Measurements from ENCODE around the gene DLGAP3. TPM values are rescaled to one million over a fixed set of nuclear protein-coding genes. Genes with fewer than 3 reads are reported as not detected.
"Not testable (repeated sequence)": the region's sequence is repeated elsewhere in the genome, so short reads cannot be mapped to it uniquely, and the experiment has no call there.

DLGAP3 gene
- total RNA-seq, 2 donors from 2014 or later = 1.3 TPM

DNA sequence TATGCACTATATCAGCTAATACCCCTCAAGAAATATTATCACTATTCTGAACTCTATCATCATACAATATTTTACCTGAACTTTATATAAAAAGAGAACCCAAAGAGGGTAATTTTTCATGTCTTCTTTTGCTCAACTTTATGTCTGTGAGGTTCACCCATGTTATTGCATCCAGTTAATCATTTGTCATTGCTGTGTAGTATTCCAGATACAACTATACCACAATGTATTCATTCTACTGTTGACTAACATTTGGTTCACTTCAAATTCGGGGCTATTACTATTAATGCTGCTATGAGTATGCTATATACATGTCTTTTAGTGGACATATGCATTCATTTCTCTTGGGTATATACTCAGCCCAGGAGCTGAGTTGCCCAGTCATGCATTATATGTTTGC, 21.0 kb upstream of the DLGAP3 start:
- H3K4me1 Mint-ChIP-seq = no peaks in the 10 kb centered on the region
- no peaks in the 10 kb centered on the region for H3K9me3 Mint-ChIP-seq
- no peaks in the 10 kb centered on the region for H3K36me3 Mint-ChIP-seq (ENCODE audit: low read depth)
- ATAC-seq (replicated peaks) = no peak
- H3K27me3 Mint-ChIP-seq = peaks cover 6% of the 10 kb centered on the region
- no peak overlapping the region for H3K4me3 Mint-ChIP-seq
- H3K27ac Mint-ChIP-seq = no peak overlapping the region

DNA sequence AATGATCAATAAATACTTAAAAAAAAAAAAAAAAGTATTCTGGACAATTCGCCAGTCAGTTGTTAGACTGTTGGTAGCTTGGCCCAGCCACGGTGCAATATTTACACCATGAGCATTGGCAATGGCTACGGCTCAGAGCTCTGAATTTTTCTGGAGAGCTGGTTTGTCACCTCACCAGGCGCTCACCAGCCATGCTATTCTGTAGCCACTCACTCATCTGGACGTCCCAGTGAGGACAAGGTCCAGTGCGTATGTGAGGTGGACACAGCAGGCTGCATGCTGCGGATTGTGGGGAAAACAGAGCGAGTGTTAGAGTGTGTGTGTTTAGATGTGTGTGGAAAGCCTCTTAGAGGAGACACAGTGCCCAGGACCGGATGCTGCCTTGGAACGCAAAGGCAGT, 19.3 kb upstream of the DLGAP3 start:
- H3K9me3 Mint-ChIP-seq; H3K27ac Mint-ChIP-seq; H3K4me3 Mint-ChIP-seq; ATAC-seq (replicated peaks); H3K4me1 Mint-ChIP-seq; H3K36me3 Mint-ChIP-seq (ENCODE audit: low read depth): not testable (repeated sequence)
- peaks cover 13% of the 10 kb centered on the region for H3K27me3 Mint-ChIP-seq

DNA sequence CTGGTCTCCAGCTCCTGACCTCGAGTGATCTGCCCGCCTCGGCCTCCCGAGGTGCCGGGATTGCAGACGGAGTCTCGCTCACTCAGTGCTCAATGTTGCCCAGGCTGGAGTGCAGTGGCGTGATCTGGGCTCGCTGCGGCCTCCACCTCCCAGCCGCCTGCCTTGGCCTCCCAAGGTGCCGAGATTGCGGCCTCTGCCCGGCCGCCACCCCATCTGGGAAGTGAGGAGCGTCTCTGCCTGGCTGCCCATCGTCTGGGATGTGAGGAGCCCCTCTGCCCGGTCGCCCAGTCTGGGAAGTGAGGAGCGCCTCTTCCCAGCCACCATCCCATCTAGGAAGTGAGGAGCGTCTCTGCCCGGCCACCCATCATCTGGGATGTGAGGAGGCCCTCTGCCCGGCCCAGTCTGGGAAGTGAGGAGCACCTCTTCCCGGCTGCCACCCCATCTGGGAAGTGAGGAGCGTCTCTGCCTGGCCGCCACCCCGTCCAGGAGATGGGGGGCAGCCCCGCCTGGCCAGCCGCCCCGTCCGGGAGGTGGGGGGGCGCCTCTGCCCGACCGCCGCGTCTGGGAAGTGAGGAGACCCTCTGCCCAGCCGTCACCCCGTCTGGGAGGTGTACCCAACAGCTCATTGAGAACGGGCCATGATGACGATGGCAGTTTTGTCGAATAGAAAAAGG, 18.3 kb upstream of the DLGAP3 start:
- ATAC-seq (replicated peaks); H3K36me3 Mint-ChIP-seq (ENCODE audit: low read depth); H3K4me1 Mint-ChIP-seq; H3K9me3 Mint-ChIP-seq; H3K27ac Mint-ChIP-seq; H3K4me3 Mint-ChIP-seq: not testable (repeated sequence)
- peaks cover 13% of the 10 kb centered on the region for H3K27me3 Mint-ChIP-seq

DNA sequence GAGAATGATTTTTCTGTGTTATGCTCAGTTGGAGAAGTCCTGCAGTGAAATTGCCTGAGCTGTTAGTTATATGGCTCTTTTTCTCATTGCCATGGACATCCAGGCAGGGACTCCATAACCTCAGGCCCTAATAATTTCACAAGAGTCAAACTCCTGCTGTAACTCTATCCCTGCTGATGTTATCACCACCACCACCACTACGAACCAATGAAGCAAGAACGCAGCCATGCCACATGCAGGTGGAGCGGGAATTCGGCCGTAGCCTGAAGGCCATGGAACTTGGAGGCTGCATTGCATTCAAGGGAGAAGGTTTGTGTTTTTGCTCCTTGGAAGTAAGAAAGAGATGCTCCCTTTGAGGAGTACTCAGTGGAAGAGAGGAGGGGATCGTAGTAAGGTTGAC, 16.8 kb upstream of the DLGAP3 start:
- H3K4me3 Mint-ChIP-seq = no peak overlapping the region
- H3K27me3 Mint-ChIP-seq = peaks cover 11% of the 10 kb centered on the region
- ATAC-seq (replicated peaks) = no peak
- no peak overlapping the region for H3K27ac Mint-ChIP-seq
- H3K4me1 Mint-ChIP-seq = no peaks in the 10 kb centered on the region
- no peaks in the 10 kb centered on the region for H3K9me3 Mint-ChIP-seq
- H3K36me3 Mint-ChIP-seq (ENCODE audit: low read depth) = no peaks in the 10 kb centered on the region

DNA sequence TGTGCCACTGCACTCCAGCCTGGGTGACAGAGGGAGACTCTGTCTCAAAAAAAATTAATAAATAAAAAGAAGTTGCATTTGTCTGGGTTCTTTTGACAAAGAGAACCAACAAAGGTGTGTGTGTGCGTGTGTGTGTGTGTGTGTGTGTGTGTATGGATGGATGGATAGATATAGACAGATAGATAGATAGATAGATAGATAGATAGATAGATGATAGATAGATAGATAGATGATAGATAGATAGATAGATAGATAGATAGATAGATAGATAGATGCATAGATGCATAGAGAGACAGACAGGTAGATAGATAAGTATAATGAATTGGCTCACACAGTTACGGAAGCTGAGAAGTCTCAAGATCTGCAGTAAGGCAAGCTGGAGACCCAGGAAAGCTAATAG, 12.3 kb upstream of the DLGAP3 start:
- not testable (repeated sequence) for H3K27ac Mint-ChIP-seq; ATAC-seq (replicated peaks); H3K4me1 Mint-ChIP-seq; H3K9me3 Mint-ChIP-seq; H3K4me3 Mint-ChIP-seq; H3K36me3 Mint-ChIP-seq (ENCODE audit: low read depth)
- peaks cover 14% of the 10 kb centered on the region for H3K27me3 Mint-ChIP-seq

DNA sequence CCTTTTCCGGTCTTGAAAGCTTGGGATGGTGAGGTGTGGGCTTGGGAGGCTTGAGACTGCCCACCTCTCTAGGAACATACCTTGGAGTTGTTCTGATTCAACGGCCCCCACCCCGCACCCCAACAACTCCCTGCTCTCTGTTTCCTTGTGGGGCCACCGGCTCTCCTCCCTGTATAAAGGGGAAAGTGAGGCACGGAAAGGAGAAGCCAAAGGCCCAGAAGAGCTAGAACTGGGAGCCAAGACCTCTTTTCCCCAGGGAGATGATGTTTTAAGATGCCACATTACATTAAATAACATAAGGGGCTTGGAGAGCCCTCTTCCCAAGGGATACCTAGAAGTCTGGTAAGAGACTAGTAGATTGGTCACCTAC, 1.2 kb upstream of the DLGAP3 start:
- no peak for ATAC-seq (replicated peaks)
- peaks cover 7% of the 10 kb centered on the region for H3K4me1 Mint-ChIP-seq
- H3K27ac Mint-ChIP-seq = no peak overlapping the region
- H3K27me3 Mint-ChIP-seq = peaks cover 28% of the 10 kb centered on the region
- H3K9me3 Mint-ChIP-seq = no peaks in the 10 kb centered on the region
- H3K4me3 Mint-ChIP-seq = peak overlapping the region; percentile 26
- no peaks in the 10 kb centered on the region for H3K36me3 Mint-ChIP-seq (ENCODE audit: low read depth)

DNA sequence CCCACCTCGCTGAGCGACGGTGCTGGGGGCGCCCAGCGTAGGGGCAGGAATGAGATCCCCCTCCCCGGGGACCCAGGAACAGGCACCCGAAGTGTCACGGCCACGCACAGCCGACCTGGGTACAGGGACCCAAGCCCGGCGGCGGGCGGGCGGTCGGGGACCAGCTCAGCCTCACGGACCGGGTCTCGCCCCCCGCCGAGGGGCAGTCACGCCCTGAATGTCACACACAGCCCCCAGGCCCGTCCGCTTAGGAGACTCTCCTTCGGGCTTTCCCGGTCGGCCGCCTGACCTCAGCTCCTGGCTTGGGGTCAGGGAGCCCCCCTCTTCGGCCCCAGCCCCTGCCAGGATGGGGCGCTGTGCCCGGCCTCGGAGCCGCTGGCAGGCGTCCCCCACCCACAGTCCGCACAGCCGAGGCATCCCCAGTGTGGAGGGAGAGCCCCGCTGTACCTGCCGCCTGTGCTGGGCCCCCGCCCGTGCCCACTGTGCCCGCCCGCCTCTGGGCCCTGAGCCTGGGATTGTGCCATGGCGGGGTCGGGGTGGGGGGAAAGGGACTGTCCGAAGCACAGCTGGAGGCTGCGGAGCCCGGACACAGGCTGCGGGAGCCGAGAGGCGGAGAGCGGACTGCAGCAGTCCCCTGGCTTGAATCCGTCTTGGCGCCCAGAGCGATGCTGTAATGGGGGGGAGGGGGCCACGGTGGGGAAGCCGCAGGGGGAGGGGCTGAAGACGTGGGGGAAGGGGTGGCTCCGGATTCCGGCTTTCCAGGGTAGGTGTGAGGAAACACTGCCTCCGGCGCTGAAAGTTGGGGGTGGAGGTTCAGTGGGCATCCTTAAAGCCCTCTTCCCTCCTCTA, 627 bp upstream of the DLGAP3 start:
- H3K36me3 Mint-ChIP-seq (ENCODE audit: low read depth) = no peaks in the 10 kb centered on the region
- no peaks in the 10 kb centered on the region for H3K9me3 Mint-ChIP-seq
- H3K27ac Mint-ChIP-seq = no peak overlapping the region
- peaks cover 7% of the 10 kb centered on the region for H3K4me1 Mint-ChIP-seq
- peak overlapping the region; percentile 26 for H3K4me3 Mint-ChIP-seq
- peak; percentile 16 for ATAC-seq (replicated peaks)
- H3K27me3 Mint-ChIP-seq = peaks cover 31% of the 10 kb centered on the region

DNA sequence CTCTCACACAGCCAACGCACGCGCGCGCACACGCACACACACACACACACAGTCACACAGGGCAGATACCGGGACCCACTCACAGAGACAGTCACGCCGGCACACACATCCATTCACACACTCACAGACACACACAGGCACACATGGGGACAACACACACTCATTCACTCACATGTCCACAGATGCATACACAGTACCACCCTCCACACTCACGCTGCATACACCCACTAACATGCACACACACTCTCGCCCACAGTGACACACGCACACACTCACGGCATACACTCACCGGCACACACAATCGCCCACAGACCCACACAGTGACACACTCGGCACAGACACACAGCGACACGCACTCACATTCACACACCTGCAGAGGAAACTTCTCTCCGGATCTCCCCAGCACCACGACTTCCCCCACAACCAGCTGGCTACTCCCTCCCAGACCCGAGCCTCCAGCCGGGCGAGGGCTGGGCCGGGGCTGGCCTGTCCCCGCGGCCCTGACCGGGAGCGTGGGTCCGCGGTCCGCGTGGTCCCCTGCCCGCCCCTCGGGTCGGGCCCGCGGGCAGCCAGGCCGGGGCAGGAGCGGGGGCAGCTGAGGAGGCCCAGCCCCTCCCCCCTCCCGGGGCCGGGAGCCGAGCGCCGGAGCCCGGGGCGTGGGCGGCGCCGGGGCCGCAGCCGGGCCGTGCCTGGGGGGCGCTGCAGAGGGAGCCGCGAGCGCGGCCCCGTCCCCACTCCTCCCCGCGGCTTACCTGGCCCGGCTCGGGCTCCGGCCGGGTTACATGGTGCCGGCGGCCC, 552 bp downstream of the DLGAP3 start:
- Mint-ChIP-seq H3K27ac (no peak overlapping the region), H3K36me3 (ENCODE audit: low read depth) (no peaks in the 10 kb centered on the region), H3K27me3 (peaks cover 36% of the 10 kb centered on the region), H3K9me3 (no peaks in the 10 kb centered on the region), H3K4me1 (peaks cover 7% of the 10 kb centered on the region), H3K4me3 (peak overlapping the region; percentile 66)
- ATAC-seq (replicated peaks) = peak; percentile 49

DNA sequence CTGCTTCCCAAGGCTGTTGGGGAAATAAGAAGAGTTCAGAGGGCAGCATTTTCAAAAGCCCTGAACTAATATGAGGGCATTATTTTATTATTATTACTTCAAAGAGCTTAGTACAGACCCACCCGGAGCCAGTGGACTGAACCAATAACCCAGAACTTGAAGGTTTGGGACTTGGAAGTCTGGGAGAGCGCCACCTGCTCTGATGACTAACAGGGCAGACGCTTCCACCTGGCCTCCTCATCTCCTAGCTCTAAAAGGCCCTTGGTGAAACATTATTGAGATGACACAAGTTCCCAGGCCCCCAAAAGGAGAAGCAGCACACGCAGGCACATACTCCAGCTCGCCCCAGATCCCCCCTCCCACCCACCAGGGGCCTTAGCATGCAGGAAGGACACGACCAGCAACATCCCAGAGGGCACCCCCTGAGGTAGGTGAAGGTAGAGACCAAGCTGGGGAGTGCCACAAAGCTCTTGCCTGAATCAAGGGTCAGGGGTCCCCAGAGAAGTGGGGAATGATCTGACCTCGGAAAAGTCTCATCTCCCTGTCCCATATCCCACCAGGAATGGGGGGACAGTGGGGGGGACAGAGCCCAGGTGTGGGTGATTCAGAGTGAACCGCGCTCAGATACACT, 1.3 kb downstream of the DLGAP3 start:
- peaks cover 42% of the 10 kb centered on the region for H3K27me3 Mint-ChIP-seq

DNA sequence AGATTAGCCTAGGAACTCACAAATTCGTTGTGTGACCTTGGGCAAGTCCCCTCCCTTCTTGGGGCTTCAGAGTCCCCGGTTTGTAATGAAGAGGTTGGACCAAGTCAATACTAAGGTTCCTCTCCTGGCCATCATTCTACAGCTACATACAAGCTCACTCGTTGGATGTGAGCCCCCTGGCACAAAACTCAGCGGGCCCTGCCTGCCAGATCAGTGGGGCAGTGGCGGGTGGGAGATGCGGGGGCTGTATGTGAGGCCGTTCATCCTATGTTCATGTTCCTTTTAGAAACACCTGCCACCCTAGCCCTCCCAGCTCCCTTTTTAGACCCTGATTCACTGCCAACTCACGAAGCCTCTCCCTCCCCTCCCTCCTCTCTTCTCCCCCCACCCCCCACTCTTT, 2.1 kb downstream of the DLGAP3 start:
- no peak for ATAC-seq (replicated peaks)

More for the DNA sequence above, 1.3 kb downstream of the DLGAP3 start:
- H3K4me1 Mint-ChIP-seq = peaks cover 7% of the 10 kb centered on the region
- H3K36me3 Mint-ChIP-seq (ENCODE audit: low read depth) = no peaks in the 10 kb centered on the region
- ATAC-seq (replicated peaks) = no peak
- no peaks in the 10 kb centered on the region for H3K9me3 Mint-ChIP-seq
- H3K27ac Mint-ChIP-seq = no peak overlapping the region
- H3K4me3 Mint-ChIP-seq = peak overlapping the region; percentile 66

DNA sequence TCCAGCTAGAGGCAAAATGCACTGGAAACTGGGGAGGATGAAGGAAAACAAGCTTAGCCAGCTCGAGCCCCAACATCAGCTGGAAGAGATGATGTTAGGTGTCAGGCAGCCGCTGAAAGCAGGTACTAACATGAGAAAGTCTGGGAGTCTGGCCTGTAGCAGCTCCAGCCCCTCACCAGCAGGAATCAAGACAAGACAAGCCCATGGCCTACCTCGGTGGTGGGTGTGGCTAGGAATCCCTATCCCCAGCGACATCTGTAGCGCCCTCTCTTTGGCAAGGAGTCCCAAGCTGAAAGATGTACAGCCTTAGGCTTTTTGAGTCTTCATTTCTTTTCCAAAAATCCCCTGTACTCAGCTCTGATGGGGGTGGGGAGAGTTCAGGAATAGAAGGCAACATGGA, 2.6 kb downstream of the DLGAP3 start:
- H3K4me3 Mint-ChIP-seq = no peak overlapping the region
- H3K27me3 Mint-ChIP-seq = peaks cover 53% of the 10 kb centered on the region
- ATAC-seq (replicated peaks) = no peak
- H3K4me1 Mint-ChIP-seq = peaks cover 7% of the 10 kb centered on the region
- H3K36me3 Mint-ChIP-seq (ENCODE audit: low read depth) = no peaks in the 10 kb centered on the region
- no peaks in the 10 kb centered on the region for H3K9me3 Mint-ChIP-seq
- no peak overlapping the region for H3K27ac Mint-ChIP-seq

More for the DNA sequence above, 2.1 kb downstream of the DLGAP3 start:
- no peak overlapping the region for H3K27ac Mint-ChIP-seq
- no peak overlapping the region for H3K4me3 Mint-ChIP-seq
- H3K27me3 Mint-ChIP-seq = peaks cover 50% of the 10 kb centered on the region
- H3K36me3 Mint-ChIP-seq (ENCODE audit: low read depth) = no peaks in the 10 kb centered on the region
- peaks cover 7% of the 10 kb centered on the region for H3K4me1 Mint-ChIP-seq
- no peaks in the 10 kb centered on the region for H3K9me3 Mint-ChIP-seq

DNA sequence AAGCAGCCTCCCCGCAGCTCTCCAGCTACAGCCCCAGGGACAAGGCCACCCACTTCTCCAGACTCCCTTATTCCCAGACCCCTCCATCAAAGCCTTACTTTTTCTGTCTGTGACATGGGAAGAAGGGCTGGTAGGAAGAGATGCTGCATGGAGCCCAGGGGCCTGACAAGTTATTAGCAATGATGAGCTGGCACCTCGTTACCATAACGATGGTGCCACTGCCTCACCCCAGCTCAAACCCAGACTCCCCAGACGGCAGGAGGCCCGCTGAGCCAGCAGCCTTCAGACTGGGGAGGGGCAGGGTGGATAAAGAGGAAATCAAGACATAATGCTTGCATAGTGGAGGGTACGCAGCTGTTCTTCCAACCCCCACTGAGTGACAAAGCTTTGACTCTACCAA, 3.3 kb downstream of the DLGAP3 start:
- no peak overlapping the region for H3K4me3 Mint-ChIP-seq
- H3K27me3 Mint-ChIP-seq = peaks cover 59% of the 10 kb centered on the region
- no peak overlapping the region for H3K27ac Mint-ChIP-seq
- H3K36me3 Mint-ChIP-seq (ENCODE audit: low read depth) = no peaks in the 10 kb centered on the region
- H3K9me3 Mint-ChIP-seq = no peaks in the 10 kb centered on the region
- no peak for ATAC-seq (replicated peaks)
- peaks cover 7% of the 10 kb centered on the region for H3K4me1 Mint-ChIP-seq

DNA sequence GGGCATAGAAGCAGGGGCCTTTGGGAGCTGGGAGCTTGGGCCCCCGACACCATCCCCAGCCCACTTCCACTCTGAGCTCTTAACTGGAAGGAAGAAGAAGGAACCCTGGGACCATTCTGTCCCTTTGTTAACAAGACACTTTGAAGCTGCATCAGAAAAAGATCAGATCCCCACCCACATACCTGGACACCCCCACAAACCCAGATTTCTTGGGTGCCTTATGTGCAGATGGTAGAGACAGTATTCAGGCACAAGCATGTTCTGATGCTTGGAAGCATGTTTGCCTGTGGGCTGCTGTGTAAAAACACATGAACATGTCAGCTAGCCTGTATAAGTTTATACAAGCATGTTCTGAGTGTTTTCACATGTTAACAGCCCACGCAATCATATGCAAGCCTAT, 3.7 kb downstream of the DLGAP3 start:
- H3K4me3 Mint-ChIP-seq = no peak overlapping the region
- no peak overlapping the region for H3K27ac Mint-ChIP-seq
- ATAC-seq (replicated peaks) = no peak
- peaks cover 56% of the 10 kb centered on the region for H3K27me3 Mint-ChIP-seq
- no peaks in the 10 kb centered on the region for H3K36me3 Mint-ChIP-seq (ENCODE audit: low read depth)
- no peaks in the 10 kb centered on the region for H3K9me3 Mint-ChIP-seq
- peaks cover 7% of the 10 kb centered on the region for H3K4me1 Mint-ChIP-seq

DNA sequence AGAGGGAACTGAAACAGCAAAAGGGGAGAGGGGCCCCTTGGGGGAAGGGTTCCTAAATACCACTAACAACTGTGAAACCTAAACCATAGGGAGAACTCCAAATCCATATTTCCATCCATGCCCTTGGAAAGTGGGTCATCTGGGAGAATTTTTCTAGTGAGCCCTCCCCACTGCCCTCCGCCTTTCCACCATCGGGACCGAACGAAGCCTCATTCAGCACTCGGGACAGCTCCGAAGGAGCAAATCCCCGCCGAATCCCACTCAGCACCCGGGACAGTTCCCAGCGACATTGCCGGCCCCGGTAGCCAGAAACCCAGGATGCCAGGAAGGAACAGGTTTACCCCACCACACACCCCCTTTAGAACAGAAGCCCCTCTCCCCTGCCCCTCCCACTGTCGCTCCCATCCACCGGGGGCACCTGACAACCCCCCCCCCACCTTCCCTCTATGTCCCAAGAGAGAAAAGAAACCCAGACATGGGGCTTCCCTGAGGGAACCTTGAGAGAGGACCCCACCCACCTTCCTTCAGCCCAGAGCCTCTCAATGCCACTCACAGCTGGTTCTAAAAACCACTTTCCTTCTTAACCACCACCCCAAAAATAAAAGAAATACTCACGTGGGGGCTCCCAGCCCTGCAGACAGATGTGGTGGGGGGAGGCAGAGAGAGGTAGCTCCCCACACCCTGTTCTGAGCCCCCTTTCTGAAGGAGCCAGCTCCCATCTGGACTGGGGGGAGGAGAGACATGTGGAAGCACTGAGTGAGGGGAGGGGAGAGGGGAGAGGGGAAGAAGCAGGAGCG, 4.5 kb downstream of the DLGAP3 start:
- no peaks in the 10 kb centered on the region for H3K36me3 Mint-ChIP-seq (ENCODE audit: low read depth)
- ATAC-seq (replicated peaks) = no peak
- peaks cover 7% of the 10 kb centered on the region for H3K4me1 Mint-ChIP-seq
- H3K27me3 Mint-ChIP-seq = peaks cover 60% of the 10 kb centered on the region
- H3K27ac Mint-ChIP-seq = no peak overlapping the region
- H3K9me3 Mint-ChIP-seq = no peaks in the 10 kb centered on the region
- no peak overlapping the region for H3K4me3 Mint-ChIP-seq
